Endothelial cell of umbilical vein (primary cell): ENCODE measurements around the gene TMOD4.

Source experiments
- CTCF ChIP-seq, 2 donors: IDR thresholded peaks; 1 replicate in 1 of 2; 2 replicates in 1 of 2; pipeline ENCODE4 v1.5.1; 2011; ENCODE audit warnings: low read length in 2 of 2, mild to moderate bottlenecking in 2 of 2, moderate library complexity in 2 of 2, control low read depth in 1 of 2, inconsistent platforms in 1 of 2, low read depth in 1 of 2; ENCODE audit not compliant: insufficient read depth in 1 of 2; ENCODE audit errors: extremely low read depth in 1 of 2
- EZH2 ChIP-seq: IDR thresholded peaks from 2 replicates; pipeline ENCODE4 v1.6.1; 2012; ENCODE audit warnings: borderline replicate concordance, low read depth, mild to moderate bottlenecking, moderate library complexity, low read length, inconsistent platforms; ENCODE audit not compliant: severe bottlenecking
- FOS ChIP-seq: IDR thresholded peaks from 2 replicates; pipeline ENCODE4 v1.6.1; 2011; ENCODE audit warnings: mild to moderate bottlenecking, low read length, moderate library complexity, borderline replicate concordance; ENCODE audit not compliant: insufficient read depth
- GATA2 ChIP-seq: IDR thresholded peaks from 2 replicates; pipeline ENCODE4 v1.7.0; 2011; ENCODE audit warnings: low read depth, mild to moderate bottlenecking, moderate library complexity, mixed read lengths, low read length; ENCODE audit not compliant: insufficient read length, insufficient read depth
- JUN ChIP-seq: IDR thresholded peaks from 2 replicates; pipeline ENCODE4 v1.6.1; 2011; ENCODE audit warnings: borderline replicate concordance, low read depth; ENCODE audit not compliant: insufficient read length, insufficient read depth
- MAX ChIP-seq: IDR thresholded peaks from 2 replicates; pipeline ENCODE4 v1.6.1; 2011; ENCODE audit not compliant: insufficient read depth, insufficient read length
- MYC ChIP-seq: IDR thresholded peaks from one replicate; pipeline ENCODE4 v1.6.1; 2011; ENCODE audit warnings: mild to moderate bottlenecking, low read depth, low read length
- POLR2A ChIP-seq: IDR thresholded peaks from 2 replicates; pipeline ENCODE4 v1.6.1; 2012; ENCODE audit warnings: low read depth, mild to moderate bottlenecking, control low read depth, low read length
- POLR2AphosphoS5 ChIP-seq: IDR thresholded peaks from 2 replicates; pipeline ENCODE4 v1.6.1; 2012; ENCODE audit warnings: low read depth, mild to moderate bottlenecking, control low read depth, low read length, moderate library complexity; ENCODE audit not compliant: insufficient read depth

- no peak for TF ChIP-seq FOS
- TF ChIP-seq EZH2: no peak
- TF ChIP-seq POLR2A: no peak
- no peak for TF ChIP-seq CTCF (IDR thresholded peaks at IDR 0.05; ENCODE audit: extremely low read depth in 1 of 2, insufficient read depth in 1 of 2, low read depth in 1 of 2, low read length in 2 of 2)
- TF ChIP-seq MAX: no peak
- TF ChIP-seq POLR2AphosphoS5: no peak
- TF ChIP-seq MYC: no peak
- no peak for TF ChIP-seq JUN
- no peak for TF ChIP-seq GATA2
These were observed 40.1 kb downstream of the TMOD4 start for GRCh38 chr1:151135433-151136385.
